GM18519 (cell line): Measurements from ENCODE around the gene HHIP.
"Not testable (repeated sequence)": the region's sequence is repeated elsewhere in the genome, so short reads cannot be mapped to it uniquely, and the experiment has no call there.

ENCODE experiments used
- ATAC-seq: cut with Tn5 transposase; IDR thresholded peaks from one replicate; pipeline ENCODE4 v1.9.1; 2021; ENCODE audit warnings: mild to moderate bottlenecking, moderate library complexity; ENCODE audit not compliant: unreplicated experiment, low FRiP score

The HHIP gene

GRCh38 chr4:144740316-144740715 lies 94.4 kb downstream of the HHIP start:
- ATAC-seq = no peak

- ATAC-seq = no peak
Measured at GRCh38 chr4:144748814-144749555, 103.0 kb downstream of the HHIP start.

- no peak for ATAC-seq
Measured at GRCh38 chr4:144750348-144750747, 104.4 kb downstream of the HHIP start.

GRCh38 chr4:144754562-144755410 lies 108.8 kb downstream of the HHIP start:
- ATAC-seq = no peak

- ATAC-seq = no peak
Measured at GRCh38 chr4:144757969-144758368, 112.0 kb downstream of the HHIP start.

- not testable (repeated sequence) for ATAC-seq
Measured at GRCh38 chr4:144768809-144769208, 122.9 kb downstream of the HHIP start.

GRCh38 chr4:144778364-144778763 lies 132.4 kb downstream of the HHIP start:
- no peak for ATAC-seq

GRCh38 chr4:144782345-144782744 lies 136.4 kb downstream of the HHIP start:
- ATAC-seq = no peak

GRCh38 chr4:144785961-144786360 lies 140.0 kb downstream of the HHIP start:
- no peak for ATAC-seq

GRCh38 chr4:144787365-144788258 lies 141.7 kb downstream of the HHIP start:
- ATAC-seq = peak; percentile 59

- no peak for ATAC-seq
Measured at GRCh38 chr4:144788469-144788868, 142.5 kb downstream of the HHIP start.

- ATAC-seq = not testable (repeated sequence)
Measured at GRCh38 chr4:144791933-144792332, 146.0 kb downstream of the HHIP start.
